ENCODE results near the gene FAM222A. TPM values are rescaled to one million over a fixed set of nuclear protein-coding genes. Genes with fewer than 3 reads are reported as not detected.

The FAM222A gene
- total RNA-seq, 1 donor from 2014 or later = 7.9 TPM

- Mint-ChIP-seq H3K27me3 (peaks cover 7% of the 10 kb centered on the region), H3K4me1 (ENCODE audit: unreplicated experiment) (peaks cover 13% of the 10 kb centered on the region), H3K27ac (no peak overlapping the region), H3K36me3 (no peaks in the 10 kb centered on the region), H3K9me3 (no peaks in the 10 kb centered on the region), H3K4me3 (no peak overlapping the region)
- no peak for DNase-seq (ENCODE audit: extremely low spot score, unreplicated experiment)
- TF ChIP-seq CTCF (conservative IDR thresholded peaks at IDR 0.05) = no peak
These were observed 15.3 kb downstream of the FAM222A start for GRCh38 chr12:109728921-109729320.

- Mint-ChIP-seq H3K9me3 (no peaks in the 10 kb centered on the region), H3K36me3 (no peaks in the 10 kb centered on the region), H3K27me3 (peaks cover 9% of the 10 kb centered on the region), H3K4me1 (ENCODE audit: unreplicated experiment) (peaks cover 16% of the 10 kb centered on the region), H3K4me3 (no peak overlapping the region), H3K27ac (no peak overlapping the region)
- DNase-seq (ENCODE audit: extremely low spot score, unreplicated experiment) = no peak
- TF ChIP-seq CTCF (conservative IDR thresholded peaks at IDR 0.05) = no peak
These were observed 15.8 kb downstream of the FAM222A start for GRCh38 chr12:109729371-109729781.

GRCh38 chr12:109729801-109730200 lies 16.2 kb downstream of the FAM222A start:
- H3K4me3 Mint-ChIP-seq = no peak overlapping the region
- no peaks in the 10 kb centered on the region for H3K9me3 Mint-ChIP-seq
- H3K36me3 Mint-ChIP-seq = no peaks in the 10 kb centered on the region
- DNase-seq (ENCODE audit: extremely low spot score, unreplicated experiment) = no peak
- peaks cover 14% of the 10 kb centered on the region for H3K4me1 Mint-ChIP-seq (ENCODE audit: unreplicated experiment)
- TF ChIP-seq CTCF (conservative IDR thresholded peaks at IDR 0.05) = no peak
- H3K27me3 Mint-ChIP-seq = peaks cover 13% of the 10 kb centered on the region
- no peak overlapping the region for H3K27ac Mint-ChIP-seq

GRCh38 chr12:109730306-109731145 lies 16.9 kb downstream of the FAM222A start:
- H3K4me1 Mint-ChIP-seq (ENCODE audit: unreplicated experiment) = peaks cover 21% of the 10 kb centered on the region
- peaks cover 21% of the 10 kb centered on the region for H3K27me3 Mint-ChIP-seq
- no peaks in the 10 kb centered on the region for H3K9me3 Mint-ChIP-seq

GRCh38 chr12:109731231-109731731 lies 17.7 kb downstream of the FAM222A start:
- H3K27me3 Mint-ChIP-seq = peaks cover 28% of the 10 kb centered on the region
- H3K27ac Mint-ChIP-seq = no peak overlapping the region
- no peaks in the 10 kb centered on the region for H3K9me3 Mint-ChIP-seq
- no peak for DNase-seq (ENCODE audit: extremely low spot score, unreplicated experiment)
- no peaks in the 10 kb centered on the region for H3K36me3 Mint-ChIP-seq
- H3K4me3 Mint-ChIP-seq = no peak overlapping the region
- no peak for TF ChIP-seq CTCF (conservative IDR thresholded peaks at IDR 0.05)
- peaks cover 18% of the 10 kb centered on the region for H3K4me1 Mint-ChIP-seq (ENCODE audit: unreplicated experiment)

More at GRCh38 chr12:109730306-109731145, 16.9 kb downstream of the FAM222A start:
- DNase-seq (ENCODE audit: extremely low spot score, unreplicated experiment) = no peak
- Mint-ChIP-seq H3K36me3 (no peaks in the 10 kb centered on the region), H3K4me3 (no peak overlapping the region), H3K27ac (no peak overlapping the region)
- TF ChIP-seq CTCF (conservative IDR thresholded peaks at IDR 0.05) = no peak

All from type B pancreatic cell (in vitro differentiated cells).